ENCODE data around the gene SLC16A6.

GRCh38 chr17:68310152-68310551, 19.2 kb upstream of the SLC16A6 start:
- no peak for TF ChIP-seq CTCF (IDR thresholded peaks at IDR 0.05; ENCODE audit: low read length)
- TF ChIP-seq EZH2 (optimal IDR thresholded peaks at IDR 0.05; ENCODE audit: low read depth, low read length) = no peak

Data from MM.1S (cell line).